Activated CD8-positive, alpha-beta T cell treated with anti-CD3 and anti-CD28 coated beads for 36 hours (primary cell): Measurements from ENCODE around the gene RBFOX1. TPM values are rescaled to one million over a fixed set of nuclear protein-coding genes. Genes with fewer than 3 reads are reported as not detected.

Experiments used
- ATAC-seq: fragments of 200-7000 bp; cut with Tn5 transposase; one replicate; pipeline ENCODE4 v1.10.0; 2021; ENCODE audit warnings: mild to moderate bottlenecking, moderate library complexity
- CTCF ChIA-PET: fragments of 350-600 bp; sonication (Branson Sonifier 250); formaldehyde crosslinking; loops from one replicate; lab custom pipeline; 2021; ENCODE audit warnings: antibody characterized with exemption; lab: Charles Lee
- POLR2A ChIA-PET: fragments of 350-600 bp; sonication (Branson Sonifier 250); formaldehyde crosslinking; loops from one replicate; lab custom pipeline; 2021; ENCODE audit warnings: antibody characterized with exemption; lab: Charles Lee
- DNase-seq: peaks from one replicate; pipeline ENCODE4 v3.0.0-alpha.2; 2020
- H3K27ac Mint-ChIP-seq: one replicate; pipeline ENCODE4 v1.8.0; 2021; ENCODE audit warnings: mild to moderate bottlenecking, mixed read lengths
- H3K27me3 Mint-ChIP-seq: one replicate; pipeline ENCODE4 v1.8.0; 2021; ENCODE audit warnings: mixed read lengths
- H3K36me3 Mint-ChIP-seq: one replicate; pipeline ENCODE4 v1.8.0; 2021; ENCODE audit warnings: low read depth, mixed read lengths
- H3K4me1 Mint-ChIP-seq: one replicate; pipeline ENCODE4 v1.8.0; 2021; ENCODE audit warnings: low read depth, mixed read lengths
- H3K4me3 Mint-ChIP-seq: one replicate; pipeline ENCODE4 v1.8.0; 2021; ENCODE audit warnings: mild to moderate bottlenecking, moderate library complexity, mixed read lengths
- H3K9me3 Mint-ChIP-seq: one replicate; pipeline ENCODE4 v1.8.0; 2021; ENCODE audit warnings: mixed read lengths
- CTCF ChIP-seq: fragments of 200-600 bp; IDR thresholded peaks from one replicate; pipeline ENCODE4 v1.8.0; 2022; ENCODE audit warnings: antibody characterized with exemption, mild to moderate bottlenecking
- intact Hi-C: fragments of 100-400 bp; cut with micrococcal nuclease; formaldehyde crosslinking; loops from one replicate; pipeline ENCODE4 v1.10.0; 2022
- total RNA-seq, 2 experiments: library from RNA; stranded (reverse); gene quantifications; one replicate each; pipeline ENCODE4 v1.2.3, GENCODE V29; 2021

Gene RBFOX1
- total RNA-seq, 2 experiments from 2014 or later: not detected

- H3K27ac Mint-ChIP-seq: no peak overlapping the region
- ATAC-seq (no peak), DNase-seq (no peak)
- POLR2A ChIA-PET: no interaction called here
- H3K4me1 Mint-ChIP-seq: no peaks in the 10 kb centered on the region
- no peak for TF ChIP-seq CTCF
- intact Hi-C loops: no loop called here
- CTCF ChIA-PET: no interaction called here
- no peaks in the 10 kb centered on the region for H3K27me3 Mint-ChIP-seq
- peaks cover 10% of the 10 kb centered on the region for H3K9me3 Mint-ChIP-seq
- no peak overlapping the region for H3K4me3 Mint-ChIP-seq
- no peaks in the 10 kb centered on the region for H3K36me3 Mint-ChIP-seq
Measured at GRCh38 chr16:7393680-7394079, 61.0 kb downstream of the RBFOX1 start.

- Mint-ChIP-seq H3K36me3 (no peaks in the 10 kb centered on the region), H3K4me1 (no peaks in the 10 kb centered on the region), H3K4me3 (no peak overlapping the region), H3K9me3 (peaks cover 8% of the 10 kb centered on the region), H3K27ac (no peak overlapping the region), H3K27me3 (no peaks in the 10 kb centered on the region)
- no peak for TF ChIP-seq CTCF
- DNase-seq: no peak
- no peak for ATAC-seq
- intact Hi-C loops: no loop called here
- POLR2A ChIA-PET: no interaction called here
- CTCF ChIA-PET: no interaction called here
Measured at GRCh38 chr16:7394720-7395336, 62.2 kb downstream of the RBFOX1 start.

- DNase-seq: no peak
- Mint-ChIP-seq H3K4me1 (no peaks in the 10 kb centered on the region), H3K9me3 (peaks cover 2% of the 10 kb centered on the region), H3K36me3 (no peaks in the 10 kb centered on the region), H3K27me3 (no peaks in the 10 kb centered on the region), H3K4me3 (no peak overlapping the region), H3K27ac (no peak overlapping the region)
- ChIA-PET CTCF (no interaction called here), POLR2A (interaction anchor here (0.6 kb wide), 1 partner anchor 581 kb away, joined by 3 read pairs; no protein-coding TSS in a partner anchor)
- TF ChIP-seq CTCF: no peak
- no peak for ATAC-seq
- intact Hi-C loops: no loop called here
Measured at GRCh38 chr16:7397901-7398300, 65.3 kb downstream of the RBFOX1 start.

GRCh38 chr16:7398536-7398935, 65.9 kb downstream of the RBFOX1 start:
- DNase-seq (no peak), ATAC-seq (no peak)
- CTCF ChIA-PET: no interaction called here
- intact Hi-C loops: no loop called here
- no peak for TF ChIP-seq CTCF
- Mint-ChIP-seq H3K4me1 (no peaks in the 10 kb centered on the region), H3K4me3 (no peak overlapping the region), H3K27ac (no peak overlapping the region), H3K9me3 (peaks cover 2% of the 10 kb centered on the region), H3K27me3 (no peaks in the 10 kb centered on the region), H3K36me3 (no peaks in the 10 kb centered on the region)
- POLR2A ChIA-PET: interaction anchor here (0.6 kb wide), 1 partner anchor 582 kb away, joined by 3 read pairs; no protein-coding TSS in a partner anchor

GRCh38 chr16:7399296-7399695, 66.7 kb downstream of the RBFOX1 start:
- Mint-ChIP-seq H3K36me3 (no peaks in the 10 kb centered on the region), H3K9me3 (peaks cover under 1% of the 10 kb centered on the region), H3K4me1 (no peaks in the 10 kb centered on the region), H3K27ac (no peak overlapping the region), H3K4me3 (no peak overlapping the region), H3K27me3 (no peaks in the 10 kb centered on the region)
- DNase-seq: no peak
- ChIA-PET POLR2A (interaction anchor here (0.7 kb wide), 1 partner anchor 95 kb away, joined by 3 read pairs; no protein-coding TSS in a partner anchor), CTCF (no interaction called here)
- intact Hi-C loops: no loop called here
- ATAC-seq: no peak
- TF ChIP-seq CTCF: no peak
